Dermis microvascular lymphatic vessel endothelial cell (primary cell): ENCODE data around the gene MC3R. TPM values are rescaled to one million over a fixed set of nuclear protein-coding genes. Genes with fewer than 3 reads are reported as not detected.

ENCODE experiments used
- DNase-seq, 2 donors: peaks; one replicate each; pipeline versions ENCODE4 v3.0.0 to v3.0.0-alpha.2; 2010; ENCODE audit warnings: low read depth in 2 of 2
- total RNA-seq: library from RNA; depleted of rRNA; stranded (reverse); fragments of >200 nt; gene quantifications from 2 replicates; pipeline ENCODE4 v1.2.1, GENCODE V29; 2014

The MC3R gene
- total RNA-seq, 1 donor from 2014 or later = not detected

GRCh38 chr20:56249956-56250355 is 1.4 kb downstream of the MC3R start:
- DNase-seq = no peak

- DNase-seq = no peak
These were observed 9.1 kb downstream of the MC3R start for GRCh38 chr20:56257604-56258003.

GRCh38 chr20:56259948-56260347 is 11.4 kb downstream of the MC3R start:
- DNase-seq = no peak

- no peak for DNase-seq
These were observed 20.0 kb downstream of the MC3R start for GRCh38 chr20:56268536-56268935.

GRCh38 chr20:56271974-56272373 is 23.4 kb downstream of the MC3R start:
- DNase-seq = no peak

GRCh38 chr20:56273491-56273890 is 25.0 kb downstream of the MC3R start:
- no peak for DNase-seq

GRCh38 chr20:56274156-56274555 is 25.6 kb downstream of the MC3R start:
- DNase-seq = no peak

- DNase-seq = no peak
These were observed 29.7 kb downstream of the MC3R start for GRCh38 chr20:56278196-56278595.

- no peak for DNase-seq
These were observed 37.0 kb downstream of the MC3R start for GRCh38 chr20:56285496-56285895.

GRCh38 chr20:56289652-56290051 is 41.1 kb downstream of the MC3R start:
- no peak for DNase-seq

GRCh38 chr20:56299362-56299761 is 50.8 kb downstream of the MC3R start:
- DNase-seq = no peak

Other genes with a start within 250 kb of the MC3R start
- gene CBLN4, start 243.2 kb upstream of the MC3R start, total RNA-seq = not detected in 2 replicates
- gene FAM210B, start 110.2 kb downstream of the MC3R start, total RNA-seq = 24.1 and 29.6 TPM in 2 replicates
- gene AURKA, start 143.5 kb downstream of the MC3R start, total RNA-seq = 9.7 and 27.5 TPM in 2 replicates
- 22.6 and 35.3 TPM in 2 replicates for gene CSTF1, start 143.9 kb downstream of the MC3R start, total RNA-seq
- gene CASS4, start 163.5 kb downstream of the MC3R start, total RNA-seq = under 0.01 and 0.13 TPM in 2 replicates
- gene RTF2, start 219.9 kb downstream of the MC3R start, total RNA-seq = 78.4 and 81.7 TPM in 2 replicates